ENCODE data around the gene SCAPER.
"Not testable (repeated sequence)": the region's sequence is repeated elsewhere in the genome, so short reads cannot be mapped to it uniquely, and the experiment has no call there.

Gene SCAPER

GRCh38 chr15:76894174-76894573, 11.0 kb downstream of the SCAPER start:
- Histone ChIP-seq H3K9me3 (replicated peaks in 1 of 2; ENCODE audit: control insufficient read depth in 2 of 2, insufficient read depth in 1 of 2, low read depth in 1 of 2, low read length in 2 of 2) (peaks cover 3 to 12% of the 10 kb centered on the region in 2 donors), H3K18ac (ENCODE audit: low read length) (no peak overlapping the region), H2AK5ac (ENCODE audit: low read depth, low read length) (no peak overlapping the region), H2BK5ac (ENCODE audit: low read length) (no peak overlapping the region), H2AFZ (ENCODE audit: low read length) (no peak overlapping the region), H3K27me3 (ENCODE audit: control insufficient read depth in 3 of 3, insufficient read depth in 3 of 3, low read depth in 1 of 3, low read length in 3 of 3) (no peaks in the 10 kb centered on the region), H3K79me1 (ENCODE audit: low read depth, low read length) (peaks cover 1% of the 10 kb centered on the region), H2BK15ac (ENCODE audit: low read length) (no peak overlapping the region), H3K4ac (ENCODE audit: low read length) (no peak overlapping the region), H3K27ac (replicated peaks; ENCODE audit: low read length) (no peak overlapping the region), H2BK120ac (ENCODE audit: low read depth, low read length) (no peak overlapping the region), H4K8ac (ENCODE audit: low read depth, low read length) (no peak overlapping the region), H3K4me1 (ENCODE audit: control insufficient read depth in 2 of 2, insufficient read depth in 1 of 2, low read depth in 1 of 2, low read length in 2 of 2) (no peaks in the 10 kb centered on the region), H3K23ac (ENCODE audit: low read depth, low read length, poor library complexity) (no peak overlapping the region), H3K4me3 (ENCODE audit: low read length in 2 of 2) (no peak overlapping the region), H3K36me3 (replicated peaks in 1 of 2; ENCODE audit: control insufficient read depth in 2 of 2, insufficient read depth in 2 of 2, low read length in 2 of 2) (no peaks in the 10 kb centered on the region), H3K9ac (ENCODE audit: low read depth, low read length, poor library complexity) (no peak overlapping the region), H3K14ac (ENCODE audit: low read length) (no peak overlapping the region), H3K4me2 (ENCODE audit: insufficient read depth, low read length, poor library complexity, severe bottlenecking) (no peak overlapping the region), H2BK12ac (ENCODE audit: low read length) (no peak overlapping the region), H4K91ac (ENCODE audit: low read depth, low read length, poor library complexity) (no peak overlapping the region)
- WGBS, 2 donors (ENCODE audit: extremely low coverage in 2 of 2, insufficient read length in 2 of 2, insufficient replicate concordance in 1 of 2), result no CpG with 5 or more reads among the region's 2 CpGs
- DNase-seq (ENCODE audit: low spot score), result no peak

GRCh38 chr15:76892836-76893235, 12.3 kb downstream of the SCAPER start:
- not testable (repeated sequence) for H2BK5ac ChIP-seq (ENCODE audit: low read length); H3K4ac ChIP-seq (ENCODE audit: low read length); H4K91ac ChIP-seq (ENCODE audit: low read depth, low read length, poor library complexity); H3K79me1 ChIP-seq (ENCODE audit: low read depth, low read length); H2BK120ac ChIP-seq (ENCODE audit: low read depth, low read length); H2BK12ac ChIP-seq (ENCODE audit: low read length); H4K8ac ChIP-seq (ENCODE audit: low read depth, low read length); H3K23ac ChIP-seq (ENCODE audit: low read depth, low read length, poor library complexity); DNase-seq (ENCODE audit: low spot score); H3K36me3 ChIP-seq (replicated peaks in 1 of 2; ENCODE audit: control insufficient read depth in 2 of 2, insufficient read depth in 2 of 2, low read length in 2 of 2); H3K4me1 ChIP-seq (ENCODE audit: control insufficient read depth in 2 of 2, insufficient read depth in 1 of 2, low read depth in 1 of 2, low read length in 2 of 2); H3K14ac ChIP-seq (ENCODE audit: low read length); H3K4me3 ChIP-seq (ENCODE audit: low read length in 2 of 2); H3K4me2 ChIP-seq (ENCODE audit: insufficient read depth, low read length, poor library complexity, severe bottlenecking); H3K9me3 ChIP-seq (replicated peaks in 1 of 2; ENCODE audit: control insufficient read depth in 2 of 2, insufficient read depth in 1 of 2, low read depth in 1 of 2, low read length in 2 of 2); H2AK5ac ChIP-seq (ENCODE audit: low read depth, low read length); H3K27ac ChIP-seq (replicated peaks; ENCODE audit: low read length); H3K18ac ChIP-seq (ENCODE audit: low read length); H3K27me3 ChIP-seq (ENCODE audit: control insufficient read depth in 3 of 3, insufficient read depth in 3 of 3, low read depth in 1 of 3, low read length in 3 of 3); H2AFZ ChIP-seq (ENCODE audit: low read length); H2BK15ac ChIP-seq (ENCODE audit: low read length); H3K9ac ChIP-seq (ENCODE audit: low read depth, low read length, poor library complexity)
- no CpG with 5 or more reads among the region's 5 CpGs for WGBS, 2 donors (ENCODE audit: extremely low coverage in 2 of 2, insufficient read length in 2 of 2, insufficient replicate concordance in 1 of 2)

GRCh38 chr15:76887280-76888141, 17.6 kb downstream of the SCAPER start:
- not testable (repeated sequence) for H3K36me3 ChIP-seq (replicated peaks in 1 of 2; ENCODE audit: control insufficient read depth in 2 of 2, insufficient read depth in 2 of 2, low read length in 2 of 2); H3K9me3 ChIP-seq (replicated peaks in 1 of 2; ENCODE audit: control insufficient read depth in 2 of 2, insufficient read depth in 1 of 2, low read depth in 1 of 2, low read length in 2 of 2); H3K4ac ChIP-seq (ENCODE audit: low read length); H3K14ac ChIP-seq (ENCODE audit: low read length); H2BK5ac ChIP-seq (ENCODE audit: low read length); H4K91ac ChIP-seq (ENCODE audit: low read depth, low read length, poor library complexity); H3K9ac ChIP-seq (ENCODE audit: low read depth, low read length, poor library complexity); H2BK120ac ChIP-seq (ENCODE audit: low read depth, low read length); H2AFZ ChIP-seq (ENCODE audit: low read length); H3K27ac ChIP-seq (replicated peaks; ENCODE audit: low read length); H3K27me3 ChIP-seq (ENCODE audit: control insufficient read depth in 3 of 3, insufficient read depth in 3 of 3, low read depth in 1 of 3, low read length in 3 of 3); H3K79me1 ChIP-seq (ENCODE audit: low read depth, low read length); H3K4me2 ChIP-seq (ENCODE audit: insufficient read depth, low read length, poor library complexity, severe bottlenecking); H2AK5ac ChIP-seq (ENCODE audit: low read depth, low read length); H2BK15ac ChIP-seq (ENCODE audit: low read length); DNase-seq (ENCODE audit: low spot score); H2BK12ac ChIP-seq (ENCODE audit: low read length); H3K4me1 ChIP-seq (ENCODE audit: control insufficient read depth in 2 of 2, insufficient read depth in 1 of 2, low read depth in 1 of 2, low read length in 2 of 2); H4K8ac ChIP-seq (ENCODE audit: low read depth, low read length)
- peak overlapping the region in 1 of 2 donors; percentile 16 for H3K4me3 ChIP-seq (ENCODE audit: low read length in 2 of 2)
- WGBS, 2 donors (ENCODE audit: extremely low coverage in 2 of 2, insufficient read length in 2 of 2, insufficient replicate concordance in 1 of 2), result no CpG with 5 or more reads among the region's 14 CpGs
- peak overlapping the region; percentile 19 for H3K18ac ChIP-seq (ENCODE audit: low read length)
- peak overlapping the region; percentile 65 for H3K23ac ChIP-seq (ENCODE audit: low read depth, low read length, poor library complexity)

- H3K4me1 ChIP-seq (ENCODE audit: control insufficient read depth in 2 of 2, insufficient read depth in 1 of 2, low read depth in 1 of 2, low read length in 2 of 2), result no peaks in the 10 kb centered on the region
- no CpG with 5 or more reads among the region's 2 CpGs for WGBS, 2 donors (ENCODE audit: extremely low coverage in 2 of 2, insufficient read length in 2 of 2, insufficient replicate concordance in 1 of 2)
- H3K9me3 ChIP-seq (replicated peaks in 1 of 2; ENCODE audit: control insufficient read depth in 2 of 2, insufficient read depth in 1 of 2, low read depth in 1 of 2, low read length in 2 of 2), result no peaks in the 10 kb centered on the region
- no peak overlapping the region for H2BK15ac ChIP-seq (ENCODE audit: low read length)
- no peak overlapping the region for H2BK12ac ChIP-seq (ENCODE audit: low read length)
- H3K9ac ChIP-seq (ENCODE audit: low read depth, low read length, poor library complexity), result no peak overlapping the region
- H3K79me1 ChIP-seq (ENCODE audit: low read depth, low read length), result no peaks in the 10 kb centered on the region
- H2AK5ac ChIP-seq (ENCODE audit: low read depth, low read length), result no peak overlapping the region
- no peak overlapping the region for H3K4me2 ChIP-seq (ENCODE audit: insufficient read depth, low read length, poor library complexity, severe bottlenecking)
- H2BK120ac ChIP-seq (ENCODE audit: low read depth, low read length), result no peak overlapping the region
- H3K27me3 ChIP-seq (ENCODE audit: control insufficient read depth in 3 of 3, insufficient read depth in 3 of 3, low read depth in 1 of 3, low read length in 3 of 3), result no peaks in the 10 kb centered on the region
- no peak overlapping the region for H4K91ac ChIP-seq (ENCODE audit: low read depth, low read length, poor library complexity)
- H2BK5ac ChIP-seq (ENCODE audit: low read length), result no peak overlapping the region
- peaks cover 0 to 5% of the 10 kb centered on the region in 2 donors for H3K36me3 ChIP-seq (replicated peaks in 1 of 2; ENCODE audit: control insufficient read depth in 2 of 2, insufficient read depth in 2 of 2, low read length in 2 of 2)
- no peak overlapping the region for H3K4ac ChIP-seq (ENCODE audit: low read length)
- H3K23ac ChIP-seq (ENCODE audit: low read depth, low read length, poor library complexity), result no peak overlapping the region
- no peak overlapping the region for H4K8ac ChIP-seq (ENCODE audit: low read depth, low read length)
- H3K14ac ChIP-seq (ENCODE audit: low read length), result no peak overlapping the region
- H2AFZ ChIP-seq (ENCODE audit: low read length), result no peak overlapping the region
- H3K4me3 ChIP-seq (ENCODE audit: low read length in 2 of 2), result no peak overlapping the region
- no peak overlapping the region for H3K18ac ChIP-seq (ENCODE audit: low read length)
- no peak for DNase-seq (ENCODE audit: low spot score)
- no peak overlapping the region for H3K27ac ChIP-seq (replicated peaks; ENCODE audit: low read length)
Observed at GRCh38 chr15:76885212-76885611, 19.9 kb downstream of the SCAPER start.

Measured in neuronal stem cell (in vitro differentiated cells).